ENCODE data around the gene CDK1.

GRCh38 chr10:60803865-60804264 lies 25.6 kb downstream of the CDK1 start:
- TF ChIP-seq CTCF (IDR thresholded peaks at IDR 0.05) (no peak), POLR2A (IDR thresholded peaks at IDR 0.05) (no peak), EP300 (IDR thresholded peaks at IDR 0.05) (no peak)
